Measurements from ENCODE around the gene AMBN. TPM values are rescaled to one million over a fixed set of nuclear protein-coding genes. Genes with fewer than 3 reads are reported as not detected.
A peak's percentile ranks its signal among the peaks of the same experiment; 100 is the strongest.

The AMBN gene
- total and polyA plus RNA-seq, 2 of the 13 experiments (the other 11 are each of a cell fraction or from before 2014, with no cell fraction given) = not detected

DNA sequence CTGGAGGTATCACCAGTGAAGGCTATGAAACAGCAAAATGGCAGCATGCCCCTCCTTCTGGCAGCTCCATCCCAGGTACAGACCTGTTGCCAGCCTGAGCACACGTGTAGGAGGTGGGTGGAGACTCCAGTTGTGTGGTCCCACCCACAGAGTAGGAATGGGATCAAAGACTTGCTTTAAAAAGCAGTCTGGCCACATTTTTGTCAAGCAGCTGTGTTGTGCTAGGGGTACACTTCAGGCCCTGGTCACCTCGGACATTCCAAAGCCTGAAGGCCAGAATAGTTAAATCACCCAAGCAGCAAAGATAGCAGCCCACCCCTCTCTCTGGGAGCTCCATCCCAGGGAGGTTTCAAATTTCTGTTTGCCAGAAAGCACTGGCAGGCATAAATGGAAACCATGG lies 20.3 kb upstream of the AMBN start:
- no peak for TF ChIP-seq HMG20A (CRISPR knock-in tag; IDR thresholded peaks at IDR 0.05; ENCODE audit: borderline replicate concordance)
- TF ChIP-seq ZNF205 (CRISPR knock-in tag; IDR thresholded peaks at IDR 0.05) = no peak
- TF ChIP-seq ETV5 (CRISPR knock-in tag; IDR thresholded peaks at IDR 0.05; ENCODE audit: borderline replicate concordance) = no peak
- TF ChIP-seq NR2C2 (CRISPR knock-in tag; IDR thresholded peaks at IDR 0.05; ENCODE audit: borderline replicate concordance) = no peak
- no peak for TF ChIP-seq SRY (CRISPR knock-in tag; IDR thresholded peaks at IDR 0.05)
- no peak for TF ChIP-seq ZNF605 (CRISPR knock-in tag; IDR thresholded peaks at IDR 0.05)
- TF ChIP-seq, protein P1, sequence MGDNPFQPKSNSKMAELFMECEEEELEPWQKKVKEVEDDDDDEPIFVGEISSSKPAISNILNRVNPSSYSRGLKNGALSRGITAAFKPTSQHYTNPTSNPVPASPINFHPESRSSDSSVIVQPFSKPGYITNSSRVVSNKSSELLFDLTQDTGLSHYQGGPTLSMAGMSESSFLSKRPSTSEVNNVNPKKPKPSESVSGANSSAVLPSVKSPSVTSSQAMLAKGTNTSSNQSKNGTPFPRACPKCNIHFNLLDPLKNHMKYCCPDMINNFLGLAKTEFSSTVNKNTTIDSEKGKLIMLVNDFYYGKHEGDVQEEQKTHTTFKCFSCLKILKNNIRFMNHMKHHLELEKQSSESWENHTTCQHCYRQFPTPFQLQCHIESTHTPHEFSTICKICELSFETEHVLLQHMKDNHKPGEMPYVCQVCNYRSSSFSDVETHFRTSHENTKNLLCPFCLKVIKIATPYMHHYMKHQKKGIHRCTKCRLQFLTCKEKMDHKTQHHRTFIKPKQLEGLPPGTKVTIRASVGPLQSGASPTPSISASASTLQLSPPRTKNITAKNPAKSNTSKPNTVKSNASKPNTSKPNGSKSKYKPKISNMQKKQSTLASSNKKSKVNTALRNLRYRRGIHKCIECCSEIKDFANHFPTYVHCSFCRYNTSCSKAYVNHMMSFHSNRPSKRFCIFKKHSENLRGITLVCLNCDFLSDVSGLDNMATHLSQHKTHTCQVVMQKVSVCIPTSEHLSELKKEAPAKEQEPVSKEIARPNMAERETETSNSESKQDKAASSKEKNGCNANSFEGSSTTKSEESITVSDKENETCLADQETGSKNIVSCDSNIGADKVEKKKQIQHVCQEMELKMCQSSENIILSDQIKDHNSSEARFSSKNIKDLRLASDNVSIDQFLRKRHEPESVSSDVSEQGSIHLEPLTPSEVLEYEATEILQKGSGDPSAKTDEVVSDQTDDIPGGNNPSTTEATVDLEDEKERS (CRISPR knock-in tag; IDR thresholded peaks at IDR 0.05) = no peak
- TF ChIP-seq TBX2 (CRISPR knock-in tag; IDR thresholded peaks at IDR 0.05; ENCODE audit: borderline replicate concordance) = no peak
- TF ChIP-seq IKZF1 (IDR thresholded peaks at IDR 0.05) = no peak
- no peak for TF ChIP-seq ZNF564 (CRISPR knock-in tag; IDR thresholded peaks at IDR 0.05)
- TF ChIP-seq MIXL1 (CRISPR knock-in tag; IDR thresholded peaks at IDR 0.05) = no peak
- TF ChIP-seq NFATC3 (CRISPR knock-in tag; IDR thresholded peaks at IDR 0.05) = no peak
- TF ChIP-seq, protein P2, sequence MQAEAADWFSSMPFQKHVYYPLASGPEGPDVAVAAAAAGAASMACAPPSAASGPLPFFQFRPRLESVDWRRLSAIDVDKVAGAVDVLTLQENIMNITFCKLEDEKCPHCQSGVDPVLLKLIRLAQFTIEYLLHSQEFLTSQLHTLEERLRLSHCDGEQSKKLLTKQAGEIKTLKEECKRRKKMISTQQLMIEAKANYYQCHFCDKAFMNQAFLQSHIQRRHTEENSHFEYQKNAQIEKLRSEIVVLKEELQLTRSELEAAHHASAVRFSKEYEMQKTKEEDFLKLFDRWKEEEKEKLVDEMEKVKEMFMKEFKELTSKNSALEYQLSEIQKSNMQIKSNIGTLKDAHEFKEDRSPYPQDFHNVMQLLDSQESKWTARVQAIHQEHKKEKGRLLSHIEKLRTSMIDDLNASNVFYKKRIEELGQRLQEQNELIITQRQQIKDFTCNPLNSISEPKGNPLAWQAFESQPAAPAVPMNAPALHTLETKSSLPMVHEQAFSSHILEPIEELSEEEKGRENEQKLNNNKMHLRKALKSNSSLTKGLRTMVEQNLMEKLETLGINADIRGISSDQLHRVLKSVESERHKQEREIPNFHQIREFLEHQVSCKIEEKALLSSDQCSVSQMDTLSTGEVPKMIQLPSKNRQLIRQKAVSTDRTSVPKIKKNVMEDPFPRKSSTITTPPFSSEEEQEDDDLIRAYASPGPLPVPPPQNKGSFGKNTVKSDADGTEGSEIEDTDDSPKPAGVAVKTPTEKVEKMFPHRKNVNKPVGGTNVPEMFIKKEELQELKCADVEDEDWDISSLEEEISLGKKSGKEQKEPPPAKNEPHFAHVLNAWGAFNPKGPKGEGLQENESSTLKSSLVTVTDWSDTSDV (CRISPR knock-in tag; IDR thresholded peaks at IDR 0.05) = no peak
- TF ChIP-seq, protein P3, sequence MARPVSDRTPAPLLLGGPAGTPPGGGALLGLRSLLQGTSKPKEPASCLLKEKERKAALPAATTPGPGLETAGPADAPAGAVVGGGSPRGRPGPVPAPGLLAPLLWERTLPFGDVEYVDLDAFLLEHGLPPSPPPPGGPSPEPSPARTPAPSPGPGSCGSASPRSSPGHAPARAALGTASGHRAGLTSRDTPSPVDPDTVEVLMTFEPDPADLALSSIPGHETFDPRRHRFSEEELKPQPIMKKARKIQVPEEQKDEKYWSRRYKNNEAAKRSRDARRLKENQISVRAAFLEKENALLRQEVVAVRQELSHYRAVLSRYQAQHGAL (CRISPR knock-in tag; IDR thresholded peaks at IDR 0.05; ENCODE audit: not compliant biosample characterization) = no peak
- TF ChIP-seq RARG (CRISPR knock-in tag; IDR thresholded peaks at IDR 0.05; ENCODE audit: low read depth) = no peak
- no peak for TF ChIP-seq ZNF367 (CRISPR knock-in tag; IDR thresholded peaks at IDR 0.05; ENCODE audit: borderline replicate concordance)
- no peak for TF ChIP-seq ZNF124 (CRISPR knock-in tag; IDR thresholded peaks at IDR 0.05)
- no peak for TF ChIP-seq TBX3 (IDR thresholded peaks at IDR 0.05; ENCODE audit: borderline replicate concordance)
- TF ChIP-seq NR2F6 (IDR thresholded peaks at IDR 0.05) = no peak
- TF ChIP-seq NR2F6 (CRISPR knock-in tag; IDR thresholded peaks at IDR 0.05) = no peak
- no peak for TF ChIP-seq NR3C1 (CRISPR knock-in tag; IDR thresholded peaks at IDR 0.05)
- H3K4me3 ChIP-seq (replicated peaks in 1 of 3; ENCODE audit: insufficient read depth in 1 of 3, low read depth in 2 of 3, low read length in 3 of 3) = no peak overlapping the region; a peak in 1 of 6 replicates
- POLR2A ChIA-PET = interaction anchor here (1.4 kb wide), 1 partner anchor 19 kb away, joined by 3 read pairs; no protein-coding TSS in a partner anchor
- no TSS peak for BruUV-seq (replicated peaks)
- in situ Hi-C loops (cut with HindIII; ENCODE audit: extremely low pct_ligation_motif_present, low pct_unique_long_range_greater_than_20kb) = no loop called here
- H3K27me3 ChIP-seq (ENCODE audit: control insufficient read depth in 1 of 2, insufficient read depth in 2 of 2, low read length in 2 of 2) = peaks cover 1 to 8% of the 10 kb centered on the region in 2 experiments; a peak in 1 of 5 replicates
- H4K20me1 ChIP-seq (ENCODE audit: insufficient read depth, low read length) = no peaks in the 10 kb centered on the region
- 0 out of 2 replicates have a peak overlapping the region, but pooled peaks have one; percentile 3 for H3K4me2 ChIP-seq (ENCODE audit: low read depth, low read length)
- WGBS (ENCODE audit: low lambda C conversion rate) = 0% methylated on average over 1 of the region's 2 CpGs
- H3K36me3 ChIP-seq (replicated peaks in 1 of 2; ENCODE audit: control insufficient read depth in 1 of 2, insufficient read depth in 2 of 2, low read length in 2 of 2) = no peaks in the 10 kb centered on the region
- no peak for FAIRE-seq
- no peak overlapping the region for H3K9ac ChIP-seq (ENCODE audit: insufficient read depth, low read depth, low read length)
- CTCF ChIA-PET (ENCODE audit: low intra/inter-chr PET ratio, low total read pairs) = no interaction called here
- intact Hi-C loops (cut with micrococcal nuclease; ENCODE audit: unreplicated experiment) = no loop called here
- H3K4me1 ChIP-seq (ENCODE audit: insufficient read depth, low read length) = peaks cover 5% of the 10 kb centered on the region
- H3K79me2 ChIP-seq (ENCODE audit: insufficient read depth, low read length) = no peaks in the 10 kb centered on the region
- ATAC-seq = no peak
- H3K27ac ChIP-seq (ENCODE audit: extremely low read length, insufficient read depth, low read length) = no peak overlapping the region
- DNase-seq (ENCODE audit: low spot score) = no peak
- no peak overlapping the region for H2AFZ ChIP-seq (ENCODE audit: low read length)
- peaks cover 5% of the 10 kb centered on the region for H3K9me3 ChIP-seq (ENCODE audit: low read length)
